Mammary microvascular endothelial cell (primary cell): ENCODE data around the gene SMIM23. TPM values are rescaled to one million over a fixed set of nuclear protein-coding genes. Genes with fewer than 3 reads are reported as not detected.

ENCODE experiments used
- total RNA-seq: library from RNA; depleted of rRNA; stranded (reverse); fragments of >200 nt; gene quantifications from 2 replicates; pipeline ENCODE4 v1.2.3, GENCODE V29; 2015

The SMIM23 gene
- not detected in 2 replicates for total RNA-seq

DNA sequence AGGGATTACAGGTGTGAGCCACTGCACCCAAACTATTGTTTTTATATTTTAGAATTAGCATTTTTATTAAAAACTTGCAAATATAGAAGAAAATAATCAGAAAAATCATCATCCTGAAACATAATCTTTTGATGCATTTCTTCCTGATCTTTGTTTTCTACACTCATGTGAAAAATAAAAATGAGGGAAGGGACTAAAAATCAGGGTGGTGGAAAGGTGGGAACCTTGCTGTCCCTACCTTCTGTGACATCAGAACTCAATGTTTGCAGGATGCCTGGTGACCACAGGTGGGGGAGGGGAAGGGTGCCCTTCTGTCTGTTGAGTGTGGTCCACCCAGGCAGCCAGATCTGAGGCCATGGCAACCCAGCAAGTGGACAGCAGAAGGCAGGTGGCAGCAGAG is at the start of gene SMIM23:
Gene SMIM23, plus strand, starts transcription at position 301 of the 400 bp plus-strand sequence. Its CDS starts 55 bp downstream, at position 356.

Other genes starting within 250 kb of the SMIM23 start
- gene FBXW11, start 220.8 kb downstream of the SMIM23 start, total RNA-seq: 35.5 and 36.2 TPM in 2 replicates